Breast epithelium (tissue), 3 donors: ENCODE results near the gene LDLRAD4.

ENCODE experiments used
- POLR2AphosphoS5 ChIP-seq, 3 donors: sonication (generic); formaldehyde crosslinking; IDR thresholded peaks; one replicate each; pipeline ENCODE4 v1.6.1; 2017; ENCODE audit warnings: antibody characterized with exemption in 3 of 3
- TF ChIP-seq, protein P1 (sequence below), 3 donors: fragments of 450-650 bp; IDR thresholded peaks; one replicate each; pipeline ENCODE4 v1.5.1; 2016 to 2017; ENCODE audit warnings: antibody characterized with exemption in 3 of 3, mild to moderate bottlenecking in 3 of 3, moderate library complexity in 3 of 3

- TF ChIP-seq, protein P1, sequence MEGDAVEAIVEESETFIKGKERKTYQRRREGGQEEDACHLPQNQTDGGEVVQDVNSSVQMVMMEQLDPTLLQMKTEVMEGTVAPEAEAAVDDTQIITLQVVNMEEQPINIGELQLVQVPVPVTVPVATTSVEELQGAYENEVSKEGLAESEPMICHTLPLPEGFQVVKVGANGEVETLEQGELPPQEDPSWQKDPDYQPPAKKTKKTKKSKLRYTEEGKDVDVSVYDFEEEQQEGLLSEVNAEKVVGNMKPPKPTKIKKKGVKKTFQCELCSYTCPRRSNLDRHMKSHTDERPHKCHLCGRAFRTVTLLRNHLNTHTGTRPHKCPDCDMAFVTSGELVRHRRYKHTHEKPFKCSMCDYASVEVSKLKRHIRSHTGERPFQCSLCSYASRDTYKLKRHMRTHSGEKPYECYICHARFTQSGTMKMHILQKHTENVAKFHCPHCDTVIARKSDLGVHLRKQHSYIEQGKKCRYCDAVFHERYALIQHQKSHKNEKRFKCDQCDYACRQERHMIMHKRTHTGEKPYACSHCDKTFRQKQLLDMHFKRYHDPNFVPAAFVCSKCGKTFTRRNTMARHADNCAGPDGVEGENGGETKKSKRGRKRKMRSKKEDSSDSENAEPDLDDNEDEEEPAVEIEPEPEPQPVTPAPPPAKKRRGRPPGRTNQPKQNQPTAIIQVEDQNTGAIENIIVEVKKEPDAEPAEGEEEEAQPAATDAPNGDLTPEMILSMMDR (IDR thresholded peaks at IDR 0.05) = no peak
- TF ChIP-seq POLR2AphosphoS5 (IDR thresholded peaks at IDR 0.05) = no peak
Observed at GRCh38 chr18:13641551-13642439, 423.2 kb downstream of the LDLRAD4 start.
